CD4-positive, CD25-positive, alpha-beta regulatory T cell (primary cell): ENCODE data around the gene CFAP57. TPM values are rescaled to one million over a fixed set of nuclear protein-coding genes. Genes with fewer than 3 reads are reported as not detected.
A peak's percentile ranks its signal among the peaks of the same experiment; 100 is the strongest.

Experiments
- ATAC-seq, 2 donors: fragments of 150-1000 bp; cut with Tn5 transposase; one replicate each; pipeline ENCODE4 v1.10.0; 2021; ENCODE audit warnings: low read depth in 2 of 2, moderate number of reproducible peaks in 2 of 2, moderate library complexity in 1 of 2
- DNase-seq, 3 donors: peaks; one replicate each; pipeline versions ENCODE4 v3.0.0 to v3.0.0-alpha.2; 2012 to 2022; ENCODE audit warnings: mixed read lengths in 1 of 3
- H3K27ac ChIP-seq: one replicate; pipeline ENCODE4 v1.7.0; 2013; ENCODE audit warnings: mild to moderate bottlenecking, low read length; ENCODE audit not compliant: insufficient read depth, poor library complexity, severe bottlenecking
- H3K27me3 ChIP-seq: one replicate; pipeline ENCODE4 v1.7.0; 2013; ENCODE audit warnings: low read length; ENCODE audit not compliant: control insufficient read depth, insufficient read depth
- H3K36me3 ChIP-seq: one replicate; pipeline ENCODE4 v1.7.0; 2013; ENCODE audit warnings: mild to moderate bottlenecking, low read length, moderate library complexity; ENCODE audit not compliant: control insufficient read depth, insufficient read depth
- H3K4me1 ChIP-seq: 2 replicates; pipeline ENCODE4 v1.7.0; 2013; ENCODE audit warnings: mild to moderate bottlenecking, low read length; ENCODE audit not compliant: insufficient read depth, control insufficient read depth, poor library complexity, severe bottlenecking
- H3K4me3 ChIP-seq: one replicate; pipeline ENCODE4 v1.7.0; 2013; ENCODE audit warnings: low read depth, mild to moderate bottlenecking, low read length, moderate library complexity
- H3K9me3 ChIP-seq, 2 experiments: 1 replicate in 1 of 2; 2 replicates in 1 of 2; pipeline ENCODE4 v1.7.0; 2013; ENCODE audit warnings: low read length in 2 of 2, mild to moderate bottlenecking in 1 of 2, moderate library complexity in 1 of 2; ENCODE audit not compliant: control insufficient read depth in 2 of 2
- H3K27ac Mint-ChIP-seq, 3 donors: one replicate each; pipeline ENCODE4 v1.8.0; 2020 to 2022; ENCODE audit warnings: mild to moderate bottlenecking in 3 of 3, mixed read lengths in 3 of 3, moderate library complexity in 2 of 3
- H3K27me3 Mint-ChIP-seq: one replicate; pipeline ENCODE4 v1.8.0; 2022; ENCODE audit warnings: mild to moderate bottlenecking, mixed read lengths
- H3K36me3 Mint-ChIP-seq: one replicate; pipeline ENCODE4 v1.8.0; 2020; ENCODE audit warnings: mixed read lengths
- H3K4me1 Mint-ChIP-seq, 4 donors: one replicate each; pipeline ENCODE4 v1.8.0; 2020 to 2022; ENCODE audit warnings: mixed read lengths in 4 of 4, mild to moderate bottlenecking in 1 of 4
- H3K4me3 Mint-ChIP-seq, 4 donors: one replicate each; pipeline ENCODE4 v1.8.0; 2020 to 2022; ENCODE audit warnings: mild to moderate bottlenecking in 4 of 4, mixed read lengths in 4 of 4, moderate library complexity in 3 of 4
- H3K9me3 Mint-ChIP-seq, 7 donors: one replicate each; pipeline ENCODE4 v1.8.0; 2020 to 2022; ENCODE audit warnings: mixed read lengths in 7 of 7, mild to moderate bottlenecking in 3 of 7, moderate library complexity in 2 of 7
- polyA plus RNA-seq, 4 donors: library from polyadenylated mRNA; unstranded; fragments of 300-500 nt; fragmentation: Illumina TruSeq; gene quantifications; one replicate each; pipeline ENCODE4 v1.2.3, GENCODE V29; 2021
- total RNA-seq: library from RNA; stranded (reverse); gene quantifications from one replicate; pipeline ENCODE4 v1.2.3, GENCODE V29; 2022

CFAP57 gene
- total and polyA plus RNA-seq, 5 donors from 2014 or later, result 0.13 TPM; not detected in 4

- Histone ChIP-seq H3K27me3 (no peaks in the 10 kb centered on the region), H3K9me3 (no peaks in the 10 kb centered on the region), H3K27ac (no peak overlapping the region), H3K4me1 (peaks cover 11% of the 10 kb centered on the region), H3K36me3 (no peaks in the 10 kb centered on the region), H3K4me3 (no peak overlapping the region)
- peak overlapping the region; percentile 85 to 93 (median 87) for H3K27ac Mint-ChIP-seq
- H3K36me3 Mint-ChIP-seq, result peaks cover 5% of the 10 kb centered on the region
- H3K27me3 Mint-ChIP-seq, result peaks cover 15% of the 10 kb centered on the region
- H3K4me1 Mint-ChIP-seq, result peaks cover 0 to 29% (median 12%) of the 10 kb centered on the region in 4 donors
- peak overlapping the region in 3 of 4 donors; percentile 6 to 76 (median 51) for H3K4me3 Mint-ChIP-seq
- DNase-seq (no peak), ATAC-seq (no peak)
- peaks cover 0 to 6% (median 2%) of the 10 kb centered on the region in 7 donors for H3K9me3 Mint-ChIP-seq
These were observed 102.7 kb downstream of the CFAP57 start for GRCh38 chr1:43274804-43275180.

GRCh38 chr1:43275826-43276620 lies 103.9 kb downstream of the CFAP57 start:
- no peak for ATAC-seq
- Mint-ChIP-seq H3K36me3 (peaks cover 5% of the 10 kb centered on the region), H3K27ac (no peak overlapping the region), H3K27me3 (peaks cover 7% of the 10 kb centered on the region), H3K9me3 (peaks cover 0 to 6% (median 2%) of the 10 kb centered on the region in 7 donors), H3K4me3 (no peak overlapping the region), H3K4me1 (peaks cover 0 to 20% (median 9%) of the 10 kb centered on the region in 4 donors)
- Histone ChIP-seq H3K27me3 (no peaks in the 10 kb centered on the region), H3K27ac (no peak overlapping the region), H3K4me3 (no peak overlapping the region), H3K36me3 (no peaks in the 10 kb centered on the region), H3K9me3 (no peaks in the 10 kb centered on the region), H3K4me1 (peaks cover 5% of the 10 kb centered on the region)
- no peak for DNase-seq

- Histone ChIP-seq H3K4me3 (no peak overlapping the region), H3K9me3 (no peaks in the 10 kb centered on the region), H3K27ac (no peak overlapping the region), H3K4me1 (peaks cover 5% of the 10 kb centered on the region), H3K27me3 (no peaks in the 10 kb centered on the region), H3K36me3 (no peaks in the 10 kb centered on the region)
- Mint-ChIP-seq H3K36me3 (peaks cover 5% of the 10 kb centered on the region), H3K9me3 (peaks cover 0 to 6% (median under 1%) of the 10 kb centered on the region in 7 donors), H3K4me3 (no peak overlapping the region), H3K27ac (no peak overlapping the region), H3K4me1 (peaks cover 0 to 14% (median 8%) of the 10 kb centered on the region in 4 donors), H3K27me3 (peaks cover 4% of the 10 kb centered on the region)
- no peak for ATAC-seq
- no peak for DNase-seq
These were observed 104.5 kb downstream of the CFAP57 start for GRCh38 chr1:43276673-43277072.

GRCh38 chr1:43277116-43277876 lies 105.2 kb downstream of the CFAP57 start:
- H3K27me3 Mint-ChIP-seq, result peaks cover 4% of the 10 kb centered on the region
- ATAC-seq, result no peak

GRCh38 chr1:43279161-43279560 lies 107.0 kb downstream of the CFAP57 start:
- H3K4me3 Mint-ChIP-seq, result no peak overlapping the region
- DNase-seq (no peak), ATAC-seq (no peak)
- peaks cover 5% of the 10 kb centered on the region for H3K36me3 Mint-ChIP-seq
- Histone ChIP-seq H3K9me3 (no peaks in the 10 kb centered on the region), H3K4me3 (no peak overlapping the region), H3K36me3 (no peaks in the 10 kb centered on the region), H3K27me3 (no peaks in the 10 kb centered on the region), H3K27ac (no peak overlapping the region), H3K4me1 (peaks cover 4% of the 10 kb centered on the region)
- H3K27me3 Mint-ChIP-seq, result peaks cover 4% of the 10 kb centered on the region
- peaks cover 0 to 5% (median 0%) of the 10 kb centered on the region in 7 donors for H3K9me3 Mint-ChIP-seq
- no peak overlapping the region for H3K27ac Mint-ChIP-seq
- peaks cover 0 to 11% (median 8%) of the 10 kb centered on the region in 4 donors for H3K4me1 Mint-ChIP-seq

More at GRCh38 chr1:43277116-43277876, 105.2 kb downstream of the CFAP57 start:
- H3K4me1 Mint-ChIP-seq, result peaks cover 0 to 11% (median 8%) of the 10 kb centered on the region in 4 donors
- no peak for DNase-seq
- Histone ChIP-seq H3K27ac (no peak overlapping the region), H3K4me3 (no peak overlapping the region), H3K27me3 (no peaks in the 10 kb centered on the region), H3K9me3 (no peaks in the 10 kb centered on the region), H3K4me1 (peaks cover 5% of the 10 kb centered on the region), H3K36me3 (no peaks in the 10 kb centered on the region)
- no peak overlapping the region for H3K27ac Mint-ChIP-seq
- no peak overlapping the region for H3K4me3 Mint-ChIP-seq
- peaks cover 5% of the 10 kb centered on the region for H3K36me3 Mint-ChIP-seq
- H3K9me3 Mint-ChIP-seq, result peaks cover 0 to 6% (median 0%) of the 10 kb centered on the region in 7 donors

- Histone ChIP-seq H3K9me3 (no peaks in the 10 kb centered on the region), H3K27me3 (no peaks in the 10 kb centered on the region), H3K4me1 (no peaks in the 10 kb centered on the region), H3K27ac (no peak overlapping the region), H3K4me3 (no peak overlapping the region), H3K36me3 (no peaks in the 10 kb centered on the region)
- H3K9me3 Mint-ChIP-seq, result peaks cover 0 to 4% (median 0%) of the 10 kb centered on the region in 7 donors
- no peak overlapping the region for H3K27ac Mint-ChIP-seq
- peaks cover 0 to 7% (median 4%) of the 10 kb centered on the region in 4 donors for H3K4me1 Mint-ChIP-seq
- H3K4me3 Mint-ChIP-seq, result no peak overlapping the region
- peaks cover 4% of the 10 kb centered on the region for H3K27me3 Mint-ChIP-seq
- peaks cover 5% of the 10 kb centered on the region for H3K36me3 Mint-ChIP-seq
- no peak for DNase-seq
- no peak for ATAC-seq
These were observed 107.5 kb downstream of the CFAP57 start for GRCh38 chr1:43279666-43280065.

- H3K36me3 ChIP-seq, result no peaks in the 10 kb centered on the region
- H3K27ac ChIP-seq, result no peak overlapping the region
- Mint-ChIP-seq H3K4me1 (peaks cover 0 to 2% (median 0%) of the 10 kb centered on the region in 4 donors), H3K9me3 (no peaks in the 10 kb centered on the region), H3K27ac (no peak overlapping the region), H3K4me3 (no peak overlapping the region), H3K36me3 (no peaks in the 10 kb centered on the region), H3K27me3 (peaks cover 4% of the 10 kb centered on the region)
- ATAC-seq (no peak), DNase-seq (no peak)
- no peak overlapping the region for H3K4me3 ChIP-seq
- no peaks in the 10 kb centered on the region for H3K4me1 ChIP-seq
- no peaks in the 10 kb centered on the region for H3K9me3 ChIP-seq
- no peaks in the 10 kb centered on the region for H3K27me3 ChIP-seq
These were observed 108.6 kb downstream of the CFAP57 start for GRCh38 chr1:43280692-43281091.
